Calu3 (cell line): ENCODE measurements around the gene C2orf78. TPM values are rescaled to one million over a fixed set of nuclear protein-coding genes. Genes with fewer than 3 reads are reported as not detected.

Experiments
- BruUV-seq: library from RNA; stranded (reverse); fragments of 400-500 nt; replicated peaks from 2 replicates; lab custom pipeline; 2021; lab: Mats Ljungman, UMichigan
- CTCF ChIA-PET: fragments of 300-600 bp; sonication (Branson Sonifier 250); formaldehyde crosslinking; loops from one replicate; lab custom pipeline; 2022; ENCODE audit warnings: antibody characterized with exemption; lab: Charles Lee
- DNase-seq: peaks from one replicate; pipeline ENCODE4 v3.0.0; 2022
- H3K27ac Mint-ChIP-seq: one replicate; pipeline ENCODE4 v1.8.0; 2022; ENCODE audit warnings: mixed read lengths; ENCODE audit not compliant: unreplicated experiment
- H3K27me3 Mint-ChIP-seq: one replicate; pipeline ENCODE4 v1.8.0; 2022; ENCODE audit warnings: mixed read lengths; ENCODE audit not compliant: unreplicated experiment
- H3K36me3 Mint-ChIP-seq: one replicate; pipeline ENCODE4 v1.8.0; 2022; ENCODE audit warnings: mild to moderate bottlenecking, moderate library complexity, mixed read lengths; ENCODE audit not compliant: insufficient read depth, unreplicated experiment
- H3K4me1 Mint-ChIP-seq: one replicate; pipeline ENCODE4 v1.8.0; 2022; ENCODE audit warnings: mild to moderate bottlenecking, low read depth, mixed read lengths; ENCODE audit not compliant: unreplicated experiment
- H3K4me3 Mint-ChIP-seq: one replicate; pipeline ENCODE4 v1.8.0; 2022; ENCODE audit warnings: mild to moderate bottlenecking, low read depth, moderate library complexity, mixed read lengths; ENCODE audit not compliant: unreplicated experiment
- H3K9me3 Mint-ChIP-seq: one replicate; pipeline ENCODE4 v1.8.0; 2022; ENCODE audit warnings: low read depth, mixed read lengths; ENCODE audit not compliant: unreplicated experiment
- CTCF ChIP-seq: fragments of 200-600 bp; IDR thresholded peaks from one replicate; pipeline ENCODE4 v1.8.0; 2022; ENCODE audit warnings: antibody characterized with exemption; ENCODE audit not compliant: unreplicated experiment
- intact Hi-C: fragments of 100-400 bp; cut with micrococcal nuclease; formaldehyde crosslinking; loops from one replicate; pipeline ENCODE4 v1.10.0; 2022; ENCODE audit not compliant: unreplicated experiment
- total RNA-seq: library from RNA; stranded (reverse); gene quantifications from 2 replicates; pipeline ENCODE4 v1.2.3, GENCODE V29; 2022

The C2orf78 gene
- total RNA-seq, 1 experiment from 2014 or later, result not detected

- no TSS peak for BruUV-seq
- Mint-ChIP-seq H3K36me3 (no peaks in the 10 kb centered on the region), H3K27me3 (peaks cover 20% of the 10 kb centered on the region), H3K4me3 (no peak overlapping the region), H3K4me1 (peaks cover 6% of the 10 kb centered on the region), H3K27ac (no peak overlapping the region), H3K9me3 (no peaks in the 10 kb centered on the region)
- CTCF ChIA-PET, result no interaction called here
- intact Hi-C loops, result no loop called here
- TF ChIP-seq CTCF, result no peak
- DNase-seq, result no peak
These were observed 37.2 kb downstream of the C2orf78 start for GRCh38 chr2:73821227-73821626.

DNA sequence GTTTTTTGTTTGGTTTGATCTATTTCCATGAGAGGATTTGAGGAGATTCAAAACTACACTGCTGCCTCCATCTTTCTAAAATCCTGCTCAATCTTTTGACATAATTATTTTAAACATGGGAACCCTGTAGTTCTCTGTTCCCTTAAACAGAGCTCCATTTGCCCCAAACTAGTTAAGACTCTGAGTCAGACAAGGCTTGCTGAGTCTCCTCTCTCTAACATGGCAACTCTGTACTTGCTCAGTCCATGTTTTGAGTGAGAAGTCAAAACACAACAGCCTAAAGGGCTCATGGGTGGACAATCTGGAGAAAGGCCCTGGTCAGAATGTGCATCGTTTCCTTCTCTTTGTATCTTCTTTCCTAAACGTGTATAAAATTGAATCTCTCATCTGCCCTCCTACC lies 37.7 kb downstream of the C2orf78 start:
- intact Hi-C loops, result no loop called here
- no TSS peak for BruUV-seq
- Mint-ChIP-seq H3K9me3 (no peaks in the 10 kb centered on the region), H3K27ac (no peak overlapping the region), H3K27me3 (peaks cover 20% of the 10 kb centered on the region), H3K4me3 (no peak overlapping the region), H3K36me3 (no peaks in the 10 kb centered on the region), H3K4me1 (peaks cover 6% of the 10 kb centered on the region)
- no peak for TF ChIP-seq CTCF
- DNase-seq, result no peak
- CTCF ChIA-PET, result interaction anchor here (1.1 kb wide), 1 partner anchor 141 kb away, joined by 3 read pairs; no protein-coding TSS in a partner anchor

DNA sequence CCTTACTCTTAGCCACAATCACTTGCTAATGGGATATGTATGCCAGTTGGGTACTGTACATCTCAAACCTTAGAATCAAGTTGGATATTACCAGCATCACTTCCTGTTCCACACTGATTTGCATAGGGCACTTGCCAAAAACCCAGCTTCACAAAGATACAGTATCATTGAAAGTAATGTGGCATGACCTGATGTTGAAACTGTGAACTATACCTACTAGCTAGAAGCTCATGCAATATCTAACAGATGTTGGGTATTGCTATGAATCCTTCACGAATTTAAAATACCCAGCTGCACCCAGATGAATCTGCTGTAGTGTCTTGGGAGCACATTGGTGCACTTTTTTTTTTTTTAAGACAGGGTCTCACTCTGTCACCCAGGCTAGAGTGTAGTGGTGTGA lies 38.3 kb downstream of the C2orf78 start:
- Mint-ChIP-seq H3K27me3 (peaks cover 20% of the 10 kb centered on the region), H3K36me3 (no peaks in the 10 kb centered on the region), H3K9me3 (no peaks in the 10 kb centered on the region), H3K4me1 (peaks cover 6% of the 10 kb centered on the region), H3K27ac (no peak overlapping the region), H3K4me3 (no peak overlapping the region)
- intact Hi-C loops, result no loop called here
- CTCF ChIA-PET, result interaction anchor here (1.1 kb wide), 2 partner anchors 142 to 329 kb away, joined by 3 read pairs; no protein-coding TSS in a partner anchor
- DNase-seq, result no peak
- BruUV-seq, result no TSS peak
- TF ChIP-seq CTCF, result no peak

DNA sequence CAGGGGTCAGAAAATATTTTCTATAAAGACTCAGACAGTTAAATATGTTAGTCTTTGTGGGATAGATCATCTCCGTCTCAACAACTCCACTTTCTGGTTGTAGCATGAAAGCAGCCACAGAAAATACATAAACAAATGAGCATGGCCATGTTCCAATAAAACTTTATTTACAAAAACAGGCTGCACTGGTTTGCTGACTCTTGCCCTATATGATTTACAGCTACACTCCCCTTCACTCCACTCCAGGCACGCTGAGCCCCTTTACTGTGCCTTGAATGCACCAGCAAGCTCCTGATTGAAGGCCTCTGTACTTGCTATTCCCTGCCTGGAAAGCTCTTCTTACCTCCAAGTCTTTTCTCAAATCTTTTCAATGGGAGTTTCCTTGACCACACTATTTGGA lies 39.0 kb downstream of the C2orf78 start:
- TF ChIP-seq CTCF, result no peak
- Mint-ChIP-seq H3K9me3 (no peaks in the 10 kb centered on the region), H3K36me3 (no peaks in the 10 kb centered on the region), H3K4me1 (peaks cover 6% of the 10 kb centered on the region), H3K4me3 (no peak overlapping the region), H3K27ac (no peak overlapping the region), H3K27me3 (peaks cover 20% of the 10 kb centered on the region)
- CTCF ChIA-PET, result interaction anchor here (1.1 kb wide), 2 partner anchors 143 to 328 kb away, joined by 3 read pairs; no protein-coding TSS in a partner anchor
- intact Hi-C loops, result no loop called here
- DNase-seq, result no peak
- no TSS peak for BruUV-seq
